Keratinocyte (primary cell): Measurements from ENCODE around the gene ALDH1L1. TPM values are rescaled to one million over a fixed set of nuclear protein-coding genes. Genes with fewer than 3 reads are reported as not detected.

Experiments used
- DNase-seq: peaks from one replicate; pipeline ENCODE4 v3.0.0-alpha.2; 2011; ENCODE audit warnings: low read depth, missing footprints, low spot score
- FAIRE-seq: peaks from 2 replicates; lab custom pipeline; 2011; peaks lifted over from hg19 to GRCh38; lab: Jason Lieb, UNC
- H2AFZ ChIP-seq: 2 replicates; pipeline ENCODE4 v1.6.0; 2012; ENCODE audit warnings: low read length, control low read depth, inconsistent platforms; ENCODE audit not compliant: control insufficient read depth
- H3K27ac ChIP-seq: 2 replicates; pipeline ENCODE4 v1.5.1; 2011; ENCODE audit warnings: low read length; ENCODE audit not compliant: control insufficient read depth, insufficient read depth
- H3K27me3 ChIP-seq: 3 replicates; pipeline ENCODE4 v1.6.0; 2011; ENCODE audit warnings: low read length; ENCODE audit not compliant: control insufficient read depth, insufficient read depth; ENCODE audit errors: extremely low read depth
- H3K36me3 ChIP-seq, 2 experiments: 2 replicates in 1 of 2; 3 replicates in 1 of 2; pipeline ENCODE4 v1.5.1; 2011; ENCODE audit warnings: low read length in 2 of 2, mild to moderate bottlenecking in 1 of 2; ENCODE audit not compliant: control insufficient read depth in 2 of 2, insufficient read depth in 2 of 2; ENCODE audit errors: extremely low read depth in 1 of 2
- H3K4me1 ChIP-seq: 3 replicates; pipeline ENCODE4 v1.5.1; 2011; ENCODE audit warnings: low read length; ENCODE audit not compliant: control insufficient read depth, insufficient read depth; ENCODE audit errors: extremely low read depth
- H3K4me2 ChIP-seq: 3 replicates; pipeline ENCODE4 v1.6.0; 2011; ENCODE audit warnings: low read depth, low read length; ENCODE audit not compliant: control insufficient read depth, insufficient read depth; ENCODE audit errors: extremely low read depth
- H3K4me3 ChIP-seq, 3 experiments: fragments of 200-600 bp in 1 of 3; sonication (generic) in 1 of 3; 2 replicates in 2 of 3; 3 replicates in 1 of 3; pipeline ENCODE4 v1.5.1; 2011 to 2016; ENCODE audit warnings: low read length in 3 of 3, mild to moderate bottlenecking in 3 of 3, control low read depth in 2 of 3, inconsistent platforms in 1 of 3, low read depth in 1 of 3, mixed read lengths in 1 of 3, mixed run types in 1 of 3, moderate library complexity in 1 of 3; ENCODE audit not compliant: control insufficient read depth in 2 of 3, insufficient read depth in 2 of 3; ENCODE audit errors: extremely low read depth in 1 of 3
- H3K79me2 ChIP-seq: 2 replicates; pipeline ENCODE4 v1.6.0; 2012; ENCODE audit warnings: low read length; ENCODE audit not compliant: control insufficient read depth, insufficient read depth
- H3K9ac ChIP-seq: 3 replicates; pipeline ENCODE4 v1.6.0; 2011; ENCODE audit warnings: low read length; ENCODE audit not compliant: control insufficient read depth, insufficient read depth; ENCODE audit errors: extremely low read depth
- H3K9me1 ChIP-seq: 3 replicates; pipeline ENCODE4 v1.6.0; 2011; ENCODE audit warnings: low read length; ENCODE audit not compliant: control insufficient read depth, insufficient read depth; ENCODE audit errors: extremely low read depth
- H3K9me3 ChIP-seq: 2 replicates; pipeline ENCODE4 v1.5.1; 2012; ENCODE audit warnings: low read depth, low read length; ENCODE audit not compliant: control insufficient read depth
- H4K20me1 ChIP-seq: 3 replicates; pipeline ENCODE4 v1.6.0; 2011; ENCODE audit warnings: low read length; ENCODE audit not compliant: control insufficient read depth, insufficient read depth; ENCODE audit errors: extremely low read depth
- EZH2 ChIP-seq: IDR thresholded peaks from one replicate; pipeline ENCODE4 v1.6.1; 2012; ENCODE audit warnings: inconsistent platforms, mild to moderate bottlenecking, low read length, moderate library complexity
- dilution Hi-C: fragments of 300-500 bp; cut with MboI; formaldehyde crosslinking; loops from one replicate; pipeline ENCODE4 v1.7.0; 2020; ENCODE audit warnings: low sequenced_read_pairs; ENCODE audit not compliant: extremely low pct_ligation_motif_present
- polyA plus RNA-seq, 5 experiments: library from polyadenylated mRNA; depleted of rRNA in 3 of 5; stranded (reverse) in 3 of 5; stranded (forward) in 1 of 5; unstranded in 1 of 5; fragments of >200 nt; gene quantifications; 1 replicate in 1 of 5; 2 replicates in 3 of 5; 3 replicates in 1 of 5; pipeline versions ENCODE4 v1.2.1 to v1.2.3, GENCODE V29; 2011 to 2012; ENCODE audit warnings: missing spikeins in 2 of 5, low read depth in 1 of 5, low replicate concordance in 1 of 5
- TF ChIP-seq, protein P1 (sequence below), 3 experiments: IDR thresholded peaks in 1 of 3; conservative IDR thresholded peaks in 1 of 3; optimal IDR thresholded peaks in 1 of 3; 2 replicates in 2 of 3; 3 replicates in 1 of 3; pipeline versions ENCODE3 to v1.5.1; 2011; ENCODE audit warnings: low read length in 3 of 3, mild to moderate bottlenecking in 3 of 3, moderate library complexity in 2 of 3, control low read depth in 1 of 3, inconsistent platforms in 1 of 3; ENCODE audit not compliant: insufficient read depth in 2 of 3; ENCODE audit errors: extremely low read depth in 1 of 3

The ALDH1L1 gene
- polyA plus RNA-seq, 1 donor (not counting 4 experiments of a cell fraction or from before 2014, with no cell fraction given) = 0.35 TPM

DNA sequence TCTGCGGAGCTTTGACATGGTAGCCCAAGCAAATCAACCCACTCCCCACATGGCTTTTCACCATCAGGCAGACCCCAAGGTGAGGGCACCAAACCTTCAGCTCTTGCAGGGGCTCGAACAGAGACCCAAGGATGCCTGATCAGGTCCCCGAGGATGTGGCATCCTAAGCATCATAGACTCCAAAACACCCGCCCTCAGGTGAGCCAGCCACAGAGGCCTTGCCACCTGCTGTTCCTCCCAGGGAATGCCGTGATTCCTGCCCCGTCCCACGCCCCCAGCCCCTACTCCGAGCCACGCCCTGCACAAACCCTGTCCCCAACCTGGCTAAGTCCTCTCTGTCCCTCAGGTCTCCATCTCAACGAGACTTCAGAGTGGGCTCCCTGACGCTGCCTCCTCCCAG is 61.8 kb downstream of the ALDH1L1 start:
- Histone ChIP-seq H3K79me2 (no peaks in the 10 kb centered on the region), H3K36me3 (no peaks in the 10 kb centered on the region), H2AFZ (no peak overlapping the region), H3K9me1 (no peaks in the 10 kb centered on the region), H3K27me3 (peaks cover 6% of the 10 kb centered on the region), H3K4me1 (no peaks in the 10 kb centered on the region), H3K9me3 (no peaks in the 10 kb centered on the region), H4K20me1 (no peaks in the 10 kb centered on the region), H3K9ac (no peak overlapping the region), H3K27ac (no peak overlapping the region), H3K4me3 (no peak overlapping the region), H3K4me2 (no peak overlapping the region)
- DNase-seq (no peak), FAIRE-seq (no peak)
- no peak for TF ChIP-seq EZH2
- dilution Hi-C loops = no loop called here

DNA sequence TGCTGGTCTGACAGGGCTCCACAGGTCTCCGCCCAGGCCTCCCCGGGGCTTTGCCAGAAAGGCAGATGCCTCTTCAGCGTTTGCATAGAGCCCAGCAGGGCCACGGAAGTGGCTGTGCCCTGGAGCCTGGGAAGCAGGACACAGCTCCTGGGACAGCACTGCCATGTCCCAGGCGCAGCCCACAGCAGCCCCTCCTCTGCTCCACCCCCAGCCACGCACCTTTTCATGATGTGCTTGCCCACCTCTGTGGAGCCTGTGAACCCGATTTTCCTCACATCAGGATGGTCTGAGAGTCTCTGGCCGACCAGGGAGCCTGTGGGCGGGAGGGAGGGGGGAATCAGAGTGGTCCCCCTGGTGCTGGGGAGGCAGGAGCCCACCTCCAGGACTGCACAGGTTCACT is 62.6 kb downstream of the ALDH1L1 start:
- Histone ChIP-seq H4K20me1 (no peaks in the 10 kb centered on the region), H2AFZ (no peak overlapping the region), H3K27me3 (peaks cover 6% of the 10 kb centered on the region), H3K4me3 (no peak overlapping the region), H3K36me3 (no peaks in the 10 kb centered on the region), H3K4me2 (no peak overlapping the region), H3K9me1 (no peaks in the 10 kb centered on the region), H3K27ac (no peak overlapping the region), H3K79me2 (no peaks in the 10 kb centered on the region), H3K4me1 (no peaks in the 10 kb centered on the region), H3K9me3 (no peaks in the 10 kb centered on the region), H3K9ac (no peak overlapping the region)
- DNase-seq = no peak
- no peak for FAIRE-seq
- TF ChIP-seq, protein P1, sequence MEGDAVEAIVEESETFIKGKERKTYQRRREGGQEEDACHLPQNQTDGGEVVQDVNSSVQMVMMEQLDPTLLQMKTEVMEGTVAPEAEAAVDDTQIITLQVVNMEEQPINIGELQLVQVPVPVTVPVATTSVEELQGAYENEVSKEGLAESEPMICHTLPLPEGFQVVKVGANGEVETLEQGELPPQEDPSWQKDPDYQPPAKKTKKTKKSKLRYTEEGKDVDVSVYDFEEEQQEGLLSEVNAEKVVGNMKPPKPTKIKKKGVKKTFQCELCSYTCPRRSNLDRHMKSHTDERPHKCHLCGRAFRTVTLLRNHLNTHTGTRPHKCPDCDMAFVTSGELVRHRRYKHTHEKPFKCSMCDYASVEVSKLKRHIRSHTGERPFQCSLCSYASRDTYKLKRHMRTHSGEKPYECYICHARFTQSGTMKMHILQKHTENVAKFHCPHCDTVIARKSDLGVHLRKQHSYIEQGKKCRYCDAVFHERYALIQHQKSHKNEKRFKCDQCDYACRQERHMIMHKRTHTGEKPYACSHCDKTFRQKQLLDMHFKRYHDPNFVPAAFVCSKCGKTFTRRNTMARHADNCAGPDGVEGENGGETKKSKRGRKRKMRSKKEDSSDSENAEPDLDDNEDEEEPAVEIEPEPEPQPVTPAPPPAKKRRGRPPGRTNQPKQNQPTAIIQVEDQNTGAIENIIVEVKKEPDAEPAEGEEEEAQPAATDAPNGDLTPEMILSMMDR (optimal IDR thresholded peaks at IDR 0.05 in 1 of 3, IDR thresholded peaks at IDR 0.05 in 1 of 3, conservative IDR thresholded peaks at IDR 0.05 in 1 of 3; ENCODE audit: extremely low read depth in 1 of 3, insufficient read depth in 2 of 3, low read length in 3 of 3) = no peak
- TF ChIP-seq EZH2 = no peak
- dilution Hi-C loops = no loop called here

- FAIRE-seq = no peak
- Histone ChIP-seq H3K9me1 (no peaks in the 10 kb centered on the region), H3K4me1 (no peaks in the 10 kb centered on the region), H3K4me3 (no peak overlapping the region), H3K36me3 (no peaks in the 10 kb centered on the region), H2AFZ (no peak overlapping the region), H3K27me3 (peaks cover 6% of the 10 kb centered on the region), H3K79me2 (no peaks in the 10 kb centered on the region), H3K4me2 (no peak overlapping the region), H3K27ac (no peak overlapping the region), H4K20me1 (no peaks in the 10 kb centered on the region), H3K9me3 (no peaks in the 10 kb centered on the region), H3K9ac (no peak overlapping the region)
- DNase-seq = no peak
- TF ChIP-seq, protein P1 (optimal IDR thresholded peaks at IDR 0.05 in 1 of 3, IDR thresholded peaks at IDR 0.05 in 1 of 3, conservative IDR thresholded peaks at IDR 0.05 in 1 of 3; ENCODE audit: extremely low read depth in 1 of 3, insufficient read depth in 2 of 3, low read length in 3 of 3) = no peak
- TF ChIP-seq EZH2 = no peak
- dilution Hi-C loops = no loop called here
These were observed 63.2 kb downstream of the ALDH1L1 start for GRCh38 chr3:126117212-126117611.
